H1 (cell line): ENCODE data around the gene FPR2. TPM values are rescaled to one million over a fixed set of nuclear protein-coding genes. Genes with fewer than 3 reads are reported as not detected.

ENCODE experiments used
- CTCF ChIA-PET: fragments of 300-600 bp; sonication (Branson Sonifier 250); formaldehyde crosslinking; loops from one replicate; lab custom pipeline; 2021; ENCODE audit not compliant: partially characterized antibody; lab: Charles Lee
- POLR2A ChIA-PET: fragments of 300-600 bp; sonication (Branson Sonifier 250); formaldehyde crosslinking; loops from one replicate; lab custom pipeline; 2021; ENCODE audit warnings: inconsistent platforms; ENCODE audit not compliant: partially characterized antibody; lab: Charles Lee
- DNase-seq, 2 experiments: peaks; one replicate each; pipeline versions ENCODE4 v3.0.0 to v3.0.0-alpha.2; 2010 to 2022; ENCODE audit warnings: low spot score in 2 of 2, low read depth in 1 of 2, mixed read lengths in 1 of 2
- FAIRE-seq: peaks from 2 replicates; lab custom pipeline; 2011; peaks lifted over from hg19 to GRCh38; lab: Jason Lieb, UNC
- H2AFZ ChIP-seq: 2 replicates; pipeline ENCODE4 v1.8.1; 2012; ENCODE audit warnings: low read length, inconsistent platforms
- H2AK5ac ChIP-seq: 2 replicates; pipeline ENCODE4 v1.6.1; 2013; ENCODE audit warnings: low read depth, low read length
- H2BK120ac ChIP-seq: replicated peaks from 2 replicates; pipeline ENCODE3; 2013; ENCODE audit warnings: low read depth, low read length, inconsistent platforms
- H2BK12ac ChIP-seq: 2 replicates; pipeline ENCODE4 v1.6.1; 2013; ENCODE audit warnings: low read depth, low read length
- H2BK15ac ChIP-seq: 2 replicates; pipeline ENCODE4 v1.6.1; 2013; ENCODE audit warnings: low read length
- H2BK20ac ChIP-seq: 2 replicates; pipeline ENCODE4 v1.6.1; 2013; ENCODE audit warnings: low read length
- H2BK5ac ChIP-seq: 2 replicates; pipeline ENCODE4 v1.6.1; 2013; ENCODE audit warnings: low read depth, low read length
- H3K14ac ChIP-seq: 2 replicates; pipeline ENCODE4 v1.6.1; 2013; ENCODE audit warnings: inconsistent platforms; ENCODE audit not compliant: insufficient read length
- H3K18ac ChIP-seq: 2 replicates; pipeline ENCODE4 v1.6.1; 2013; ENCODE audit warnings: low read length; ENCODE audit errors: extremely low read depth
- H3K23ac ChIP-seq: 2 replicates; pipeline ENCODE4 v1.6.1; 2013; ENCODE audit warnings: inconsistent platforms; ENCODE audit not compliant: insufficient read length
- H3K23me2 ChIP-seq: 2 replicates; pipeline ENCODE4 v1.6.1; 2013; ENCODE audit warnings: low read depth, low read length
- H3K27ac ChIP-seq: 2 replicates; pipeline ENCODE4 v1.6.1; 2011; ENCODE audit warnings: low read depth, low read length, inconsistent platforms
- H3K27me3 ChIP-seq, 4 experiments: replicated peaks in 1 of 4; 1 replicate in 1 of 4; 2 replicates in 3 of 4; pipeline versions ENCODE4 v1.6.1 to v1.8.1; 2011 to 2013; ENCODE audit warnings: low read length in 3 of 4, mild to moderate bottlenecking in 3 of 4, inconsistent platforms in 2 of 4, mixed read lengths in 2 of 4, moderate library complexity in 1 of 4; ENCODE audit not compliant: control insufficient read depth in 3 of 4, insufficient read depth in 3 of 4; ENCODE audit errors: extremely low read depth in 1 of 4
- H3K36me3 ChIP-seq, 4 experiments: 2 replicates each; pipeline versions ENCODE4 v1.6.1 to v1.8.1; 2011 to 2013; ENCODE audit warnings: mild to moderate bottlenecking in 4 of 4, low read length in 3 of 4, moderate library complexity in 2 of 4, control low read depth in 1 of 4, inconsistent platforms in 1 of 4; ENCODE audit not compliant: insufficient read depth in 4 of 4, control insufficient read depth in 2 of 4
- H3K4ac ChIP-seq: replicated peaks from 2 replicates; pipeline ENCODE3; 2013; ENCODE audit warnings: low read length, low read depth, mixed read lengths, inconsistent platforms; ENCODE audit not compliant: insufficient read length
- H3K4me1 ChIP-seq, 4 experiments: replicated peaks in 1 of 4; 1 replicate in 1 of 4; 2 replicates in 3 of 4; pipeline versions ENCODE4 v1.6.1 to v1.8.1; 2011 to 2013; ENCODE audit warnings: low read length in 3 of 4, inconsistent platforms in 2 of 4, mixed read lengths in 1 of 4; ENCODE audit not compliant: insufficient read depth in 4 of 4, control insufficient read depth in 3 of 4
- H3K4me2 ChIP-seq, 2 experiments: 2 replicates each; pipeline versions ENCODE4 v1.6.1 to v1.8.1; 2011 to 2013; ENCODE audit warnings: low read depth in 2 of 2, low read length in 2 of 2, control low read depth in 1 of 2, inconsistent platforms in 1 of 2, mild to moderate bottlenecking in 1 of 2; ENCODE audit not compliant: insufficient read depth in 1 of 2
- H3K4me3 ChIP-seq, 4 experiments: fragments of 200-600, 300-600 bp in 1 of 4; sonication (generic), shearing (Covaris generic), sonication (Bioruptor Twin) in 1 of 4; 2 replicates each; pipeline versions ENCODE4 v1.5.1 to v1.8.1; 2011 to 2016; ENCODE audit warnings: low read length in 4 of 4, low read depth in 3 of 4, control low read depth in 2 of 4, inconsistent platforms in 2 of 4, mild to moderate bottlenecking in 2 of 4, mixed read lengths in 1 of 4, moderate library complexity in 1 of 4; ENCODE audit not compliant: insufficient read depth in 2 of 4; ENCODE audit errors: extremely low read depth in 1 of 4
- H3K56ac ChIP-seq: replicated peaks from 2 replicates; pipeline ENCODE3; 2013; ENCODE audit warnings: low read depth, mild to moderate bottlenecking, mixed read lengths, low read length, inconsistent platforms; ENCODE audit not compliant: insufficient read length
- H3K79me1 ChIP-seq: 2 replicates; pipeline ENCODE4 v1.6.1; 2013; ENCODE audit warnings: low read depth, low read length, control low read depth
- H3K79me2 ChIP-seq, 2 experiments: 2 replicates each; pipeline versions ENCODE4 v1.6.1 to v1.8.1; 2012 to 2013; ENCODE audit warnings: low read length in 2 of 2, mild to moderate bottlenecking in 2 of 2, inconsistent platforms in 1 of 2; ENCODE audit not compliant: insufficient read depth in 2 of 2, control insufficient read depth in 1 of 2
- H3K9ac ChIP-seq, 4 experiments: replicated peaks in 1 of 4; 1 replicate in 1 of 4; 2 replicates in 3 of 4; pipeline versions ENCODE4 v1.6.1 to v1.8.1; 2011 to 2013; ENCODE audit warnings: low read depth in 3 of 4, low read length in 3 of 4, control low read depth in 2 of 4, mild to moderate bottlenecking in 2 of 4, moderate library complexity in 2 of 4, inconsistent platforms in 1 of 4; ENCODE audit errors: extremely low read depth in 1 of 4
- H3K9me3 ChIP-seq, 2 experiments: 2 replicates each; pipeline versions ENCODE4 v1.6.1 to v1.8.1; 2012 to 2013; ENCODE audit warnings: mild to moderate bottlenecking in 2 of 2, moderate library complexity in 2 of 2, control low read depth in 1 of 2, inconsistent platforms in 1 of 2, low read depth in 1 of 2, low read length in 1 of 2, mixed read lengths in 1 of 2; ENCODE audit not compliant: insufficient read depth in 2 of 2
- H4K20me1 ChIP-seq, 2 experiments: replicated peaks in 1 of 2; 2 replicates each; pipeline versions ENCODE3 to v1.8.1; 2011 to 2013; ENCODE audit warnings: inconsistent platforms in 2 of 2, low read length in 2 of 2, mild to moderate bottlenecking in 1 of 2; ENCODE audit not compliant: insufficient read depth in 2 of 2, control insufficient read depth in 1 of 2
- H4K5ac ChIP-seq: 2 replicates; pipeline ENCODE4 v1.6.1; 2013; ENCODE audit warnings: low read length, low read depth, mixed read lengths, inconsistent platforms; ENCODE audit not compliant: insufficient read length
- H4K8ac ChIP-seq: 2 replicates; pipeline ENCODE4 v1.8.0; 2013; ENCODE audit warnings: mild to moderate bottlenecking, moderate library complexity, low read length, inconsistent platforms; ENCODE audit not compliant: insufficient read depth; ENCODE audit errors: extremely low read depth
- H4K91ac ChIP-seq: replicated peaks from 2 replicates; pipeline ENCODE3; 2013; ENCODE audit warnings: low read length, mixed read lengths, inconsistent platforms; ENCODE audit not compliant: insufficient read length
- BRCA1 ChIP-seq: IDR thresholded peaks from 2 replicates; pipeline ENCODE4 v1.6.1; 2012; ENCODE audit warnings: low read depth, low read length, improper control_type of control experiment
- CHD1 ChIP-seq: IDR thresholded peaks from 2 replicates; pipeline ENCODE4 v1.6.1; 2012; ENCODE audit warnings: low read depth, low read length, improper control_type of control experiment
- CHD2 ChIP-seq: IDR thresholded peaks from 2 replicates; pipeline ENCODE4 v1.6.1; 2012; ENCODE audit warnings: low read length, improper control_type of control experiment
- EGR1 ChIP-seq: IDR thresholded peaks from 2 replicates; pipeline ENCODE4 v1.6.1; 2011; ENCODE audit warnings: low read depth, low read length, borderline replicate concordance
- MAFK ChIP-seq: IDR thresholded peaks from 2 replicates; pipeline ENCODE4 v1.6.1; 2012; ENCODE audit warnings: low read depth, mild to moderate bottlenecking, improper control_type of control experiment, low read length
- MAX ChIP-seq: IDR thresholded peaks from 2 replicates; pipeline ENCODE4 v1.6.1; 2012; ENCODE audit warnings: inconsistent platforms
- PHF8 ChIP-seq: fragments of 200-600 bp; sonication (generic); conservative IDR thresholded peaks from 2 replicates; pipeline ENCODE4 v1.7.1; 2012; ENCODE audit warnings: low read depth, mild to moderate bottlenecking, inconsistent platforms, low read length, moderate library complexity
- POLR2A ChIP-seq, 2 experiments: IDR thresholded peaks; 1 replicate in 1 of 2; 2 replicates in 1 of 2; pipeline ENCODE4 v1.6.1; 2011; ENCODE audit warnings: low read depth in 2 of 2, low read length in 2 of 2, mild to moderate bottlenecking in 2 of 2; ENCODE audit errors: control extremely low read depth in 1 of 2
- POLR2AphosphoS5 ChIP-seq: IDR thresholded peaks from 2 replicates; pipeline ENCODE4 v1.6.1; 2011; ENCODE audit warnings: low read depth, low read length
- POU5F1 ChIP-seq: IDR thresholded peaks from 2 replicates; pipeline ENCODE4 v1.6.1; 2011; ENCODE audit warnings: low read depth, mild to moderate bottlenecking, low read length, moderate library complexity
- SP2 ChIP-seq: IDR thresholded peaks from 2 replicates; pipeline ENCODE4 v1.6.1; 2012; ENCODE audit warnings: mild to moderate bottlenecking, low read length, inconsistent platforms
- YY1 ChIP-seq: IDR thresholded peaks from 2 replicates; pipeline ENCODE4 v1.6.1; 2011; ENCODE audit warnings: low read depth, mild to moderate bottlenecking, low read length
- WGBS, 2 experiments: shearing (Covaris generic) in 1 of 2; methylation state at CpG; one replicate each; pipeline versions ENCODE4 v1.1.6 to v1.1.7; 2013 to 2015; ENCODE audit warnings: low lambda C conversion rate in 2 of 2, mixed read lengths in 2 of 2, inconsistent platforms in 1 of 2, low coverage in 1 of 2, missing lambda C conversion rate in 1 of 2; ENCODE audit not compliant: insufficient replicate concordance in 2 of 2, insufficient coverage in 1 of 2, insufficient read length in 1 of 2; ENCODE audit errors: extremely low coverage in 1 of 2, missing lambda C conversion rate in 1 of 2; 5-methylcytosine and 5-hydroxymethylcytosine counted together
- polyA plus RNA-seq, 7 experiments: library from polyadenylated mRNA; depleted of rRNA in 3 of 7; stranded (reverse) in 5 of 7; unstranded in 2 of 7; fragments of >200 nt in 5 of 7; fragments of 200-250 nt in 2 of 7; gene quantifications; 1 replicate in 5 of 7; 2 replicates in 1 of 7; 4 replicates in 1 of 7; pipeline versions ENCODE4 v1.2.1 to v1.2.3, GENCODE V29; 2011 to 2013; ENCODE audit warnings: missing spikeins in 2 of 7, mixed read lengths in 2 of 7
- total RNA-seq: library from RNA; stranded (reverse); fragmentation: NEBNext Ultra II Directional; extraction: Animal tissue kit (Norgen Biotek cat#: 25700); gene quantifications from 2 replicates; pipeline ENCODE4 v1.2.1, GENCODE V29; 2021

FPR2 gene
- total and polyA plus RNA-seq, 2 of the 8 experiments (the other 6 are each of a cell fraction or from before 2014, with no cell fraction given), result 0.17 TPM; not detected in 1

GRCh38 chr19:51727349-51727880, 33.6 kb upstream of the FPR2 start:
- 86% methylated on average over 7 of the region's 7 CpGs; no CpG with 5 or more reads in 1 of the 2 experiments for WGBS, 2 experiments
- Histone ChIP-seq H3K79me1 (no peaks in the 10 kb centered on the region), H3K27me3 (peaks cover 0 to 2% (median 0%) of the 10 kb centered on the region in 4 experiments; a peak in 2 of 7 replicates), H3K4me2 (no peak overlapping the region), H2AFZ (no peak overlapping the region), H3K79me2 (no peaks in the 10 kb centered on the region), H3K4ac (no peak overlapping the region), H4K5ac (no peak overlapping the region), H3K56ac (no peak overlapping the region), H3K23ac (no peak overlapping the region), H3K36me3 (no peaks in the 10 kb centered on the region), H2BK12ac (no peak overlapping the region), H3K4me1 (peaks cover 0 to 7% (median 2%) of the 10 kb centered on the region in 4 experiments; a peak in 3 of 7 replicates), H3K9ac (no peak overlapping the region), H3K14ac (no peak overlapping the region), H3K27ac (no peak overlapping the region), H4K20me1 (no peaks in the 10 kb centered on the region), H4K91ac (no peak overlapping the region), H3K9me3 (peaks cover 0 to 15% of the 10 kb centered on the region in 2 experiments; a peak in 2 of 4 replicates), H2BK5ac (no peak overlapping the region), H3K18ac (no peak overlapping the region; the same call in 1 of the 2 replicates), H2AK5ac (peak overlapping the region; percentile 53; the same call in 1 of the 2 replicates), H2BK20ac (no peak overlapping the region), H3K23me2 (no peaks in the 10 kb centered on the region; the same call in 1 of the 2 replicates), H2BK15ac (no peak overlapping the region), H2BK120ac (no peak overlapping the region), H3K4me3 (no peak overlapping the region), H4K8ac (no peak overlapping the region)
- CTCF ChIA-PET, result interaction anchor here (0.5 to 1.4 kb wide), 5 partner anchors 25 to 120 kb away, joined by 3 read pairs; no protein-coding TSS in a partner anchor
- POLR2A ChIA-PET, result interaction anchor here (0.7 kb wide), 1 partner anchor 10 kb away, joined by 3 read pairs; no protein-coding TSS in a partner anchor
- no peak for FAIRE-seq
- no peak for TF ChIP-seq POU5F1
- TF ChIP-seq MAFK, result no peak
- no peak for TF ChIP-seq PHF8
- TF ChIP-seq BRCA1, result no peak
- TF ChIP-seq CHD1, result no peak
- no peak for TF ChIP-seq CHD2
- TF ChIP-seq POLR2A (IDR thresholded peaks at IDR 0.05; ENCODE audit: control extremely low read depth in 1 of 2, low read depth in 2 of 2, low read length in 2 of 2), result no peak
- no peak for TF ChIP-seq MAX
- TF ChIP-seq YY1, result no peak
- TF ChIP-seq SP2, result no peak
- no peak for TF ChIP-seq POLR2AphosphoS5
- TF ChIP-seq EGR1, result no peak
- no peak for DNase-seq
